Gastrocnemius medialis (tissue), 4 donors: Measurements from ENCODE around the gene SULT1C3. TPM values are rescaled to one million over a fixed set of nuclear protein-coding genes. Genes with fewer than 3 reads are reported as not detected.

Source experiments
- ATAC-seq, 2 donors: fragments of 150-250 bp; one replicate each; pipeline ENCODE4 v1.9.1; 2016
- DNase-seq, 2 donors: peaks; one replicate each; pipeline ENCODE4 v3.0.0-alpha.2; 2019
- H3K27ac ChIP-seq, 4 donors: fragments of 200-600 bp; sonication (generic); 1 replicate in 1 of 4; 2 replicates in 3 of 4; pipeline ENCODE4 v1.5.1; 2016 to 2018; ENCODE audit warnings: mild to moderate bottlenecking in 2 of 4, moderate library complexity in 1 of 4
- H3K27me3 ChIP-seq, 3 donors: fragments of 200-600 bp; sonication (generic) in 2 of 3; 1 replicate in 1 of 3; 2 replicates in 2 of 3; pipeline versions ENCODE4 v1.5.1 to v1.6.0; 2016 to 2019; ENCODE audit warnings: mild to moderate bottlenecking in 1 of 3, moderate library complexity in 1 of 3
- H3K36me3 ChIP-seq, 2 donors: fragments of 200-600 bp; sonication (generic) in 1 of 2; one replicate each; pipeline ENCODE4 v1.5.1; 2017 to 2018
- H3K4me1 ChIP-seq, 2 donors: fragments of 200-600 bp; sonication (generic) in 1 of 2; one replicate each; pipeline ENCODE4 v1.5.1; 2016 to 2017; ENCODE audit warnings: mild to moderate bottlenecking in 2 of 2
- H3K4me3 ChIP-seq, 4 donors: fragments of 200-600 bp; sonication (generic) in 3 of 4; 1 replicate in 1 of 4; 2 replicates in 3 of 4; pipeline ENCODE4 v1.5.1; 2016 to 2019; ENCODE audit warnings: mild to moderate bottlenecking in 2 of 4
- H3K9me3 ChIP-seq, 3 donors: fragments of 200-600 bp; sonication (generic) in 2 of 3; 1 replicate in 1 of 3; 2 replicates in 2 of 3; pipeline ENCODE4 v1.5.1; 2016 to 2019
- POLR2A ChIP-seq, 2 donors: fragments of 450-650 bp; IDR thresholded peaks; one replicate each; pipeline ENCODE4 v1.6.1; 2017; ENCODE audit warnings: antibody characterized with exemption in 2 of 2, mild to moderate bottlenecking in 2 of 2, moderate library complexity in 2 of 2
- in situ Hi-C, 4 donors: fragments of 200-750 bp; cut with MboI; loops; one replicate each; pipeline versions ENCODE4 v1.15.0 to v1.8.0; 2017; ENCODE audit warnings: low sequenced_read_pairs in 4 of 4
- intact Hi-C: fragments of 100-400 bp; cut with DNase I; formaldehyde crosslinking; loops from one replicate; pipeline ENCODE4 v1.15.1; 2023; ENCODE audit warnings: low total_unique reads
- total RNA-seq, 4 donors: library from RNA; depleted of rRNA; stranded (reverse); fragments of >200 nt; gene quantifications; one replicate each; pipeline versions ENCODE4 v1.1.0 to v1.2.3, GENCODE V29; 2016
- TF ChIP-seq, protein P1 (sequence below), 5 experiments: fragments of 450-650 bp in 3 of 5; fragments of 200-600 bp in 2 of 5; sonication (generic) in 2 of 5; IDR thresholded peaks in 4 of 5; conservative IDR thresholded peaks in 1 of 5; 1 replicate in 4 of 5; 2 replicates in 1 of 5; pipeline ENCODE4 v1.5.1; 2016 to 2019; ENCODE audit warnings: antibody characterized with exemption in 5 of 5, mild to moderate bottlenecking in 3 of 5, moderate library complexity in 3 of 5

The SULT1C3 gene
- total RNA-seq, 4 donors from 2014 or later, result not detected

DNA sequence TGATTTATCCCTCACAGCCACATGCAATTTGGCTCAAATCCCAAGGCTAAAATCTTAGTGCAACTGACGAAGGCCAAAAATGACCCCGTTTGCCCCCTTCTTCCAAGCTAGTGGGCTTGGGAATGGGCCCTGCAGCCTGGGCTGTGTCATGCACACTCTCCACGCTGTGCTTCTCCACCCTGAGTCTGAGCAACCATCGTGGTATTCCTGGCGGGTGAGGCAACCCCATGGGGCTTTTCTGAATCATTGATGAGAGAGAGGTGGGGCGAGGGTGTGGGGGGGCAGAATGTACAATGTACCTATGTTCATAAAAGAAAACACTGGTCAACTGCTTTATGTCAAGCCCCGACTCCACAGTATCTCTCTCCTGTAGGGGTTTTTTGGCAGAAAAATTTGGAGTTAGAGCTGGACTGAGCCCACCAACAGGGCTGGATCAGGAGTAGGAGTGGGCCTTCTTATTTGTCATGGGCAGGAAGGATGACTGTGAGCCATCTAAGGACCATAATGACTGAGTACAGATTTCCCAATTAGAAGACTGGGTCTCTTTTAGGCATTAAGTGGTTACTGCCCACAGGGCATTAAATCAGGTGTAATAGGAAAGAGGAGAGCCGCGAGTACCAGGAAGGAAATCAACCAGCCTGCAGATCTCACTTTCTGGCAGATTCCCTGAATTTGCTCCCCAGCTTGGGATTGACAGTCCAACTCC is 57.8 kb downstream of the SULT1C3 start:
- Histone ChIP-seq H3K27me3 (no peaks in the 10 kb centered on the region), H3K36me3 (no peaks in the 10 kb centered on the region), H3K4me3 (no peak overlapping the region), H3K27ac (no peak overlapping the region), H3K9me3 (no peaks in the 10 kb centered on the region), H3K4me1 (no peaks in the 10 kb centered on the region)
- ATAC-seq (no peak), DNase-seq (no peak)
- TF ChIP-seq, protein P1, sequence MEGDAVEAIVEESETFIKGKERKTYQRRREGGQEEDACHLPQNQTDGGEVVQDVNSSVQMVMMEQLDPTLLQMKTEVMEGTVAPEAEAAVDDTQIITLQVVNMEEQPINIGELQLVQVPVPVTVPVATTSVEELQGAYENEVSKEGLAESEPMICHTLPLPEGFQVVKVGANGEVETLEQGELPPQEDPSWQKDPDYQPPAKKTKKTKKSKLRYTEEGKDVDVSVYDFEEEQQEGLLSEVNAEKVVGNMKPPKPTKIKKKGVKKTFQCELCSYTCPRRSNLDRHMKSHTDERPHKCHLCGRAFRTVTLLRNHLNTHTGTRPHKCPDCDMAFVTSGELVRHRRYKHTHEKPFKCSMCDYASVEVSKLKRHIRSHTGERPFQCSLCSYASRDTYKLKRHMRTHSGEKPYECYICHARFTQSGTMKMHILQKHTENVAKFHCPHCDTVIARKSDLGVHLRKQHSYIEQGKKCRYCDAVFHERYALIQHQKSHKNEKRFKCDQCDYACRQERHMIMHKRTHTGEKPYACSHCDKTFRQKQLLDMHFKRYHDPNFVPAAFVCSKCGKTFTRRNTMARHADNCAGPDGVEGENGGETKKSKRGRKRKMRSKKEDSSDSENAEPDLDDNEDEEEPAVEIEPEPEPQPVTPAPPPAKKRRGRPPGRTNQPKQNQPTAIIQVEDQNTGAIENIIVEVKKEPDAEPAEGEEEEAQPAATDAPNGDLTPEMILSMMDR (IDR thresholded peaks at IDR 0.05 in 4 of 5, conservative IDR thresholded peaks at IDR 0.05 in 1 of 5), result no peak
- TF ChIP-seq POLR2A (IDR thresholded peaks at IDR 0.05), result no peak
- in situ Hi-C loops, result no loop called here
- intact Hi-C loops, result no loop called here

DNA sequence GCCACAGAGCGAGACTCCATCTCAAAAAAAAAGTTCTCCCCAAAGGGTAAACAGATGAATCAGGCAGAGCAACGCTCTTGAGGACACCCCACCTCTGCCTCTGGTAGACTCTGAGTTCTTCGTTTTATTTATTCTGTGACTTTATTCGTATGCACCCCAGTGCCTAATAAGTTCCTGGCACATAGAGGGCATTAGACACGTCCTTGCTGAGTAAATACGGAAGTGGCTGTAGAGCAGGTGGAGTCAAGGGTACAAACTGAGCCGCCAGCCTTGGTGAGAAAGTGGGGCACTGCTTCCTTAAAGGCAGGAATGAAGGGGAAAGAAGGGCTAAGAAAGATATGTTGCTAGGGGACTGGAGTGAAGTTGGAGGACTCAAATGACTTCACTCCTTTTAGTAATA is 61.8 kb downstream of the SULT1C3 start:
- in situ Hi-C loops (no loop called here), intact Hi-C loops (no loop called here)
- Histone ChIP-seq H3K27ac (no peak overlapping the region), H3K27me3 (no peaks in the 10 kb centered on the region), H3K9me3 (no peaks in the 10 kb centered on the region), H3K36me3 (no peaks in the 10 kb centered on the region), H3K4me1 (no peaks in the 10 kb centered on the region), H3K4me3 (no peak overlapping the region)
- TF ChIP-seq, protein P1 (IDR thresholded peaks at IDR 0.05 in 4 of 5, conservative IDR thresholded peaks at IDR 0.05 in 1 of 5), result no peak
- no peak for TF ChIP-seq POLR2A (IDR thresholded peaks at IDR 0.05)
- DNase-seq, result no peak
- ATAC-seq, result no peak

DNA sequence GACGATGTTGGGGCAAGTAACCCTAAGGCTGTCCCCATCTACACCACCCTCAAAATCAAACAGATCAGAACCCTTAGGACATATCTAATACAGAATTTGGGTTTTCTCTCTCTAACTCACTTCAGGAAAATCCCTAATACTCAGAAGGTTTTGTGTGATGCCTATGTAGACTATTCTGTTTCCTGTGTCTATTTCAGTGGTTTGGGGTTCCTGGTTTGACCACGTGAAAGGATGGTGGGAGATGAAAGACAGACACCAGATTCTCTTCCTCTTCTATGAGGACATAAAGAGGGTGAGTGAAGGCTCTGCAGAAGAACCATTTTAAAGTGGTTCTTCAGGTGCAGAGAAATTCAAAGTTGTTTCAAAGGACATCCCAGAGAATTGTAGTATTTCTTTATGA is 65.2 kb downstream of the SULT1C3 start:
- no peaks in the 10 kb centered on the region for H3K9me3 ChIP-seq
- H3K27ac ChIP-seq, result no peak overlapping the region
- DNase-seq (no peak), ATAC-seq (no peak)
- in situ Hi-C loops, result no loop called here
- no peak for TF ChIP-seq POLR2A (IDR thresholded peaks at IDR 0.05)
- TF ChIP-seq, protein P1 (IDR thresholded peaks at IDR 0.05 in 4 of 5, conservative IDR thresholded peaks at IDR 0.05 in 1 of 5), result no peak
- H3K36me3 ChIP-seq, result no peaks in the 10 kb centered on the region
- no peak overlapping the region for H3K4me3 ChIP-seq
- no peaks in the 10 kb centered on the region for H3K27me3 ChIP-seq
- intact Hi-C loops, result no loop called here
- H3K4me1 ChIP-seq, result no peaks in the 10 kb centered on the region

DNA sequence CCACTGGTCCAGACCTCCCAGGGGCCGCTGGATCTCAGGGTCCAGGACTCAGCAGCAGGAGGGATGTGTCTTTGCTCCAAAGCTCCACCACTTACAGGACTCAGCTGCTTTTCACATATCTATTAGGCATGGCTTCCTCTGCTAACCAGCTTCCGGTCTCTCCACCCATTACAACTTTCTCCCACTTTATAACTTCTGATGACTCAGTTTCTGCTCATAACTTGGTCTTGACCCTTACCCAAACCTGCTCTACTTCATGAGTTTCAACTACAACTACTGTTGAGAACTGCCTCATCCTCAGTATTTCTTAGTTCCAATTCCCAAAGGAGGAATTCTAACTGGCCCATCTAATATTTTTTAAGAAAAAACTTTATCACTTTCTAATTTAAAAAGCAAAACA is 66.1 kb downstream of the SULT1C3 start:
- Histone ChIP-seq H3K9me3 (no peaks in the 10 kb centered on the region), H3K4me1 (no peaks in the 10 kb centered on the region), H3K36me3 (no peaks in the 10 kb centered on the region), H3K27me3 (no peaks in the 10 kb centered on the region), H3K4me3 (no peak overlapping the region), H3K27ac (no peak overlapping the region)
- no peak for DNase-seq
- ATAC-seq, result no peak
- in situ Hi-C loops, result no loop called here
- intact Hi-C loops, result no loop called here
- TF ChIP-seq, protein P1 (IDR thresholded peaks at IDR 0.05 in 4 of 5, conservative IDR thresholded peaks at IDR 0.05 in 1 of 5), result no peak
- TF ChIP-seq POLR2A (IDR thresholded peaks at IDR 0.05), result no peak

DNA sequence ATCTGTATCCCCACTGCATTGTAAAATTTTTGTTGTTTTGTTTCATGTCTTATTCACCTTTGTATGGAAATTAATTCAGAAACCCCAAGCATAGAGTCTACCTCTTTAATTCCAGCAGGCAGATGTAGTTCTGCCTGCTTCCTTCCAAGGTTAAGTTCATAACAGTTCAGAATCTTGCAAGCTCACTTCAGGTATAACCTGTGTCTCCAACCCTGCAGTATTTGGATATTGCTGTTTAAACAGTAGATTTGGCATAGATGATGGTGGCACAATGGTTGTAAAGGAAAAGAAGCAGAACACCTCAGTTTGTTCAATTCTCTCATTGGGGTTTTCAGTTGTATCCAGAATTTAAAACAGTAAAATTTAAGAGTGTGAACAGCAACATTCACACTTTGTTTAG is 70.1 kb downstream of the SULT1C3 start:
- ATAC-seq (no peak), DNase-seq (no peak)
- in situ Hi-C loops (no loop called here), intact Hi-C loops (no loop called here)
- H3K36me3 ChIP-seq, result no peaks in the 10 kb centered on the region
- no peak overlapping the region for H3K27ac ChIP-seq
- no peak for TF ChIP-seq POLR2A (IDR thresholded peaks at IDR 0.05)
- TF ChIP-seq, protein P1 (IDR thresholded peaks at IDR 0.05 in 4 of 5, conservative IDR thresholded peaks at IDR 0.05 in 1 of 5), result no peak
- H3K9me3 ChIP-seq, result no peaks in the 10 kb centered on the region
- H3K4me3 ChIP-seq, result no peak overlapping the region
- no peaks in the 10 kb centered on the region for H3K27me3 ChIP-seq
- no peaks in the 10 kb centered on the region for H3K4me1 ChIP-seq
